Karpas-422 (cell line): ENCODE measurements around the gene SF1. TPM values are rescaled to one million over a fixed set of nuclear protein-coding genes. Genes with fewer than 3 reads are reported as not detected.

Source experiments
- total RNA-seq: library from RNA; depleted of rRNA; stranded (reverse); fragments of >200 nt; shearing (Covaris generic); gene quantifications from 2 replicates; pipeline ENCODE4 v1.2.3, GENCODE V29; 2014; ENCODE audit warnings: low replicate concordance; rRNA removed

SF1 gene
- total RNA-seq, 1 experiment from 2014 or later: 156 TPM

Other genes starting within 250 kb of the SF1 start
- gene SLC22A11, start 222.6 kb downstream of the SF1 start, total RNA-seq: not detected in 2 replicates
- not detected in 2 replicates for gene SLC22A12, start 187.3 kb downstream of the SF1 start, total RNA-seq
- gene NRXN2, start 55.3 kb downstream of the SF1 start, total RNA-seq: 0.83 TPM in 1 of 2 replicates, not detected in the other
- gene RASGRP2, start 34.4 kb downstream of the SF1 start, total RNA-seq: 4.0 and 5.3 TPM in 2 replicates
- gene PYGM, start 18.6 kb downstream of the SF1 start, total RNA-seq: 1.3 TPM in 1 of 2 replicates, not detected in the other
- gene MAP4K2, start 24.7 kb upstream of the SF1 start, total RNA-seq: 62.0 and 84.2 TPM in 2 replicates
- 27.6 and 28.3 TPM in 2 replicates for gene MEN1, start 32.0 kb upstream of the SF1 start, total RNA-seq
- 0.15 and 0.22 TPM in 2 replicates for gene CDC42BPG, start 66.1 kb upstream of the SF1 start, total RNA-seq
- 30.8 and 77.3 TPM in 2 replicates for gene EHD1, start 100.1 kb upstream of the SF1 start, total RNA-seq
- 16.2 and 24.6 TPM in 2 replicates for gene ATG2A, start 138.7 kb upstream of the SF1 start, total RNA-seq
- gene PPP2R5B, start 146.1 kb upstream of the SF1 start, total RNA-seq: 1.8 and 7.5 TPM in 2 replicates
- not detected in 2 replicates for gene GPHA2, start 157.4 kb upstream of the SF1 start, total RNA-seq
- gene MAJIN, start 193.6 kb upstream of the SF1 start, total RNA-seq: not detected in 2 replicates
- 0.18 and 1.1 TPM in 2 replicates for gene BATF2, start 218.4 kb upstream of the SF1 start, total RNA-seq
- gene ARL2, start 235.6 kb upstream of the SF1 start, total RNA-seq: 28.9 and 44.4 TPM in 2 replicates
- 14.2 and 17.6 TPM in 2 replicates for gene SNX15, start 248.9 kb upstream of the SF1 start, total RNA-seq